Activated naive CD4-positive, alpha-beta T cell treated with anti-CD3 and anti-CD28 coated beads for 36 hours (primary cell): Measurements from ENCODE around the gene COL12A1. TPM values are rescaled to one million over a fixed set of nuclear protein-coding genes. Genes with fewer than 3 reads are reported as not detected.
"Not testable (repeated sequence)": the region's sequence is repeated elsewhere in the genome, so short reads cannot be mapped to it uniquely, and the experiment has no call there.

ENCODE experiments used
- CTCF ChIA-PET: fragments of 350-600 bp; sonication (Branson Sonifier 250); formaldehyde crosslinking; loops from one replicate; lab custom pipeline; 2021; ENCODE audit warnings: antibody characterized with exemption; lab: Charles Lee
- DNase-seq: peaks from one replicate; pipeline ENCODE4 v3.0.0-alpha.2; 2020
- H3K27ac Mint-ChIP-seq: one replicate; pipeline ENCODE4 v1.8.0; 2021; ENCODE audit warnings: mild to moderate bottlenecking, mixed read lengths
- H3K27me3 Mint-ChIP-seq: one replicate; pipeline ENCODE4 v1.8.0; 2021; ENCODE audit warnings: low read depth, mixed read lengths
- H3K36me3 Mint-ChIP-seq: one replicate; pipeline ENCODE4 v1.8.0; 2021; ENCODE audit warnings: low read depth, mixed read lengths
- H3K4me1 Mint-ChIP-seq: one replicate; pipeline ENCODE4 v1.8.0; 2021; ENCODE audit warnings: low read depth, mixed read lengths
- H3K4me3 Mint-ChIP-seq: one replicate; pipeline ENCODE4 v1.8.0; 2021; ENCODE audit warnings: mild to moderate bottlenecking, moderate library complexity, mixed read lengths
- H3K9me3 Mint-ChIP-seq: one replicate; pipeline ENCODE4 v1.8.0; 2021; ENCODE audit warnings: mixed read lengths
- intact Hi-C: fragments of 100-400 bp; cut with micrococcal nuclease; formaldehyde crosslinking; loops from one replicate; pipeline ENCODE4 v1.15.1; 2023
- total RNA-seq, 2 experiments: library from RNA; stranded (reverse); gene quantifications; one replicate each; pipeline ENCODE4 v1.2.3, GENCODE V29; 2021

COL12A1 gene
- total RNA-seq, 2 experiments from 2014 or later, result 0.05 TPM; not detected in 1

DNA sequence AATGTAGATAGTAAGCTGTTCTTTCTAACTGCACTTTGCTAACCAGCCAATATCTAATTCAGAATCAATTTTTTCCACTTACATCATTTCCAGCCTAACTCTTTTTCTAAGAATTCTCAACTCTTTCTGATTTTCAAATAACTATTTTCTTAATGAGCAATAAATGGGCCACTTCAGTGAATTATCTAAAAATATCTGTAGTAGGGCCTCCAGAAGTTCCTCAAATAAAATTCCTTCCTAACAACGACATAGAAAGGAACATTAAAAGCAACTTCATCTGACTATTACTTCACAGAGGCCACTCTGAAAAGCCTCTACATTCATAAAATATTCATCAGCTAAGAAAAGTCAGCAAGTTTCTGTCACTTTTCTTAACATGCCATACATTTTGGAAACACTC lies 4.8 kb downstream of the COL12A1 start:
- intact Hi-C loops, result loop anchor here (10.0 kb wide), 2 partner anchors 266 to 856 kb away; no protein-coding TSS in a partner anchor
- Mint-ChIP-seq H3K4me3 (no peak overlapping the region), H3K9me3 (no peaks in the 10 kb centered on the region), H3K27ac (no peak overlapping the region), H3K36me3 (no peaks in the 10 kb centered on the region), H3K4me1 (peaks cover 29% of the 10 kb centered on the region), H3K27me3 (peaks cover 63% of the 10 kb centered on the region)
- CTCF ChIA-PET, result interaction anchor here (0.6 to 3.0 kb wide), 3 partner anchors 10 to 839 kb away, joined by 3 to 14 read pairs (median 4); no protein-coding TSS in a partner anchor
- no peak for DNase-seq

DNA sequence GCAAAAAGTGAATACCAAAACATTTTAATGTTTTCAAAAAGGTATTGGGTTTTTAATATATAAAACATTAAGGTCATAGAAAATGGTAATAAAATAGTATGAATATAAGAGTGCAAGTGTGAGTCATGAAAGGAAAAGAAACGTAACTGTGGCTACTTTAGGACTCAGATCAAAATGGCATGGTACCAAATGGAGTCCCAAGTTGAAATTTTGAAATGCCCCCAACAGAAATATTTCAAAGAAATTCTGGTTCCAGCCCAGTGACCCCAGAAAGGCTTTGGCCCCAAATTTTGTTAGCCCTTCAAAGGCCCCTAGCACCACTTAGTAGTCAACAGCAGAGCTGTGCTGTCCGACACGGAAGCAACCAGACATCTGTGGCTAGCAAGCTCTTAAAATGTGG lies 6.0 kb downstream of the COL12A1 start:
- CTCF ChIA-PET, result interaction anchor here (1.7 kb wide), 1 partner anchor 9 kb away, joined by 5 read pairs; no protein-coding TSS in a partner anchor
- Mint-ChIP-seq H3K27ac (no peak overlapping the region), H3K4me1 (peaks cover 18% of the 10 kb centered on the region), H3K27me3 (peaks cover 52% of the 10 kb centered on the region), H3K36me3 (no peaks in the 10 kb centered on the region), H3K9me3 (no peaks in the 10 kb centered on the region), H3K4me3 (no peak overlapping the region)
- intact Hi-C loops, result loop anchor here (10.0 kb wide), 2 partner anchors 265 to 855 kb away; no protein-coding TSS in a partner anchor
- DNase-seq, result no peak

DNA sequence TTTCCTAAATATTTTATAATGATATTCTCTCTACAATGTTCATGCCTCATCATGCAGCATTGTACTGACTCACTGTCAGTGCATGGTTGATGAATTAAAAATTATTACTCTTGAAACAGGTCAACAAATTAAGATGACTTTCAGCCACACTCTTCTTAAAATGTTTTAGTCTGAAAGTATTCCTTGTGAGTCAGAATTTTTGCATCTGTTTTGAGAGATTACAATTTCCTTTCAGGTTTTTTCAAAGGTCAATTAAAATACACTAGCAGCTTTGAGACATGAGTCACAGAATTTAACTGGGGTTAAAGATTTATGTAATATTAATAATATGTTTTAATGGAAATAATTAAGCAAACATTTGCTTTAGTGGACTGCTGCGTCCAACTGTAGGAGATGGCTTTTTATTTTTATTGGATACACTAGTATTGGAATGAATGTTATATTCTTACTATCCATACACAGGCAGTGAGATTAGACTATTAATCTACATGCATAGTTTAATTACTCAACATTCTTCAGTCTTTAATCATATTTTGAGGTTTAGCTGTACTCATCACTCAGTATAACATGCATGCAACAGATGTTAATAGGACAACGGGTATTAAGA lies 9.7 kb downstream of the COL12A1 start:
- Mint-ChIP-seq H3K9me3 (no peaks in the 10 kb centered on the region), H3K27me3 (peaks cover 26% of the 10 kb centered on the region), H3K27ac (no peak overlapping the region), H3K4me3 (no peak overlapping the region), H3K4me1 (no peaks in the 10 kb centered on the region), H3K36me3 (no peaks in the 10 kb centered on the region)
- no peak for DNase-seq
- CTCF ChIA-PET, result no interaction called here
- intact Hi-C loops, result no loop called here

DNA sequence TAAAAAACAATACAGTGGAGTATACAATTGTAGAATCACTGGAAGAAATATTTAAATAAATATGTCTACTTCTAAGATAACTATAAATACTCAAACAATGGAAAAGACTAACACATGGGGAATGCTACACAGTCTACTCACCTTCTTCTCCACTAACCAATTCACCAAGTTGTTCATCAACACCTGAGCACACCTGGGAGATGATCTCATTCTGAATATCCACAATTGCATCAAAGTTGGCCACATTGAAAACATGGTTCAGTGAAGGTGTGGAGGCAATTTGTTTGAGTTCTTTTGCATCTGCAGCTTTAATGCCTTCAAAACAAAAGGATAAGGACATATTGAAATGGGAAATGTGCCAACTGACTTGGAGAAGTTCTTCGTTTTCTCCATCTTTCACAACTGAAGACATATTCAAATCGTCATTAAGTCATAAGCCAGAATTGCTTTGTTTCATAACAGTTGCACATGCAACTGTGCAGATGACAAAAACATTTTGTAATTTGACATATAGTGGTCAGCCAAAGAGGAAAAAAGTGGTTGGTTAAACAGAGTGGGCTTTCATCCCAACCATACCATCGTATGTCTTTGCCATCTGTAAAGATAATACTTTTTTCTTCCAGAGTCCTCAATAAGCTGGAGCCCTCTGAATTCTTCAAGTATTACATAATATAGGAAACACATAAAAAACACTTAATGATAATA lies 17.5 kb downstream of the COL12A1 start:
- Mint-ChIP-seq H3K4me1 (no peaks in the 10 kb centered on the region), H3K36me3 (no peaks in the 10 kb centered on the region), H3K27ac (no peak overlapping the region), H3K9me3 (no peaks in the 10 kb centered on the region), H3K4me3 (no peak overlapping the region), H3K27me3 (peaks cover 20% of the 10 kb centered on the region)
- no peak for DNase-seq
- CTCF ChIA-PET, result no interaction called here
- intact Hi-C loops, result no loop called here

DNA sequence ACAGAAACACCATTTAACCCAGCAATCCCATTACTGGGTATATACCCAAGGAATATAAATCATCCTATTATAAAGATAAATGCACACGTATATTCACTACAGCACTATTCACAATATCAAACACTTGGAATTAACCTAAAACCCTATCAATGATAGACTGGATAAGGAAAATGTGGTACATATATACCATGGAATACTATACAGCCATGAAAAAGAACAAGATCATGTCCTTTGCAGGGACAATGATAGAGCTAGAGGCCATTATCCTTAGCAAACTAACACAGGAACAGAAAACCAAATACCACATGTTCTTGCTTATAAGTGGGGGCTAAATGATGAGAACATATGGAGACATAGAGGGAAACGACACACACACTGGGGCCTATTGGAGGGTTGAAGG lies 19.3 kb downstream of the COL12A1 start:
- H3K36me3 Mint-ChIP-seq, H3K4me3 Mint-ChIP-seq, CTCF ChIA-PET, H3K9me3 Mint-ChIP-seq, intact Hi-C loops, H3K27ac Mint-ChIP-seq, DNase-seq, H3K4me1 Mint-ChIP-seq: not testable (repeated sequence)
- peaks cover 30% of the 10 kb centered on the region for H3K27me3 Mint-ChIP-seq

DNA sequence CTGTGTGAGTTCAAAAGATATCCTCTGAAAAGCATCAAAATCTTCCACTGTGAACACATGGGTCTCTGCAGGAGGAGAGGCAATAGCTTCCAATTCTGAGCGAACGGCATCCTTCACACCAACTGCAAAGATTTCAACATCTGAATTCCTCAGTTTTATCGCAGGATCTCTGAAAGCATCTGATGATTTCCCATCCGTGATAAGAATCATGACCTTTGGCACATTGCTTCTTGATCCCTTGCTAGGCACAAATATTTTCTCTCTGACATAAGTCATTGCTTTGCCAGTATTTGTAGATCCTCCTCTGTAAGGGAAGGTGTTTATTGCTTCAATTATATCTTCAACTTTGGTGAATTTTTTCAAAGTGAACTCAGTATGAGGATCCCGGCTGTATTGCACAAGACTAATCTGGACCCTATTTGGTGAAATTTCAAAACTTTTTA lies 22.7 kb downstream of the COL12A1 start:
- no peak for DNase-seq
- H3K27me3 Mint-ChIP-seq, result peaks cover 44% of the 10 kb centered on the region
- H3K36me3 Mint-ChIP-seq, result no peaks in the 10 kb centered on the region
- no peak overlapping the region for H3K4me3 Mint-ChIP-seq
- no peak overlapping the region for H3K27ac Mint-ChIP-seq
- no peaks in the 10 kb centered on the region for H3K4me1 Mint-ChIP-seq
- intact Hi-C loops, result no loop called here
- CTCF ChIA-PET, result interaction anchor here (1.1 kb wide), 1 partner anchor 20 kb away, joined by 4 read pairs; no protein-coding TSS in a partner anchor
- no peaks in the 10 kb centered on the region for H3K9me3 Mint-ChIP-seq

DNA sequence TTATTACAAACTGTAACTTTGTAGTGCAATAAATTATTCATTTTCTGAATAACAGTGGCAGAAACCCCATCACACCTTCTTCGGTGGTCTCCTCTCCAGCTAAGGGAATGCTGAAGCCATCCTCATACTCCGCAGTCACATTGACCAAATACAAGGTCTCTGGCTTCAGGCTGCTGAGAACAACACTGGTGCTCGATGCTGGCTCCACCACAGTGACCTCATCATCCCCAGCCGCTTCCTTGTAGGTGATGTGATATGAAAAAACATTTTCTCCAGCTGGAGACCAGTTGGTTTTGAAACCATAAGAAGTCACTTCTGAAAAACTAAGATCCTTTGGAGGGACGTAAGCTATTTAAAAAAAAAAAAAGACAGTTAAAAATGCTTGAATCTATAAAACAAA lies 25.0 kb downstream of the COL12A1 start:
- no peak for DNase-seq
- Mint-ChIP-seq H3K4me3 (no peak overlapping the region), H3K36me3 (no peaks in the 10 kb centered on the region), H3K27ac (no peak overlapping the region), H3K4me1 (no peaks in the 10 kb centered on the region), H3K9me3 (no peaks in the 10 kb centered on the region), H3K27me3 (peaks cover 44% of the 10 kb centered on the region)
- intact Hi-C loops, result no loop called here
- CTCF ChIA-PET, result no interaction called here

DNA sequence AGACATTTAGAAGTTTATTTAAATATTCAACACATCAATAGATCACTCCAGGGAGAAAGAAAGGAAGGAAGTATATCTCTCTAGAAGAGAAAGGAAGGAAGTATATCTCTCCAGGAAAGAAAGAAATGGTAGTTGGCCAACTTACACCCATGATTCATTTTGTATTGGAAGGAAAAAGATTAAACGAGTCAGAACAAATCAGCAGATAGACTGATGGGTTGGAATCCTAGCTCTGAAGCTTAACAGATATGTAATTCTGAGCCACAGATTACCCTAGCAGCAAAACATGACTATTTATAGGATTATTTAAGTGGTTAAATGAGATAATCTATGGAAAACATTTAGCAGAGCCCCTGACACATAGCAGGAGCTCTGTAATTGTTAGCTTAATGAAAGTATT lies 27.1 kb downstream of the COL12A1 start:
- H3K36me3 Mint-ChIP-seq, result no peaks in the 10 kb centered on the region
- H3K4me3 Mint-ChIP-seq, result no peak overlapping the region
- CTCF ChIA-PET, result no interaction called here
- no peak overlapping the region for H3K27ac Mint-ChIP-seq
- H3K9me3 Mint-ChIP-seq, result no peaks in the 10 kb centered on the region
- intact Hi-C loops, result no loop called here
- peaks cover 33% of the 10 kb centered on the region for H3K27me3 Mint-ChIP-seq
- H3K4me1 Mint-ChIP-seq, result no peaks in the 10 kb centered on the region
- DNase-seq, result no peak

DNA sequence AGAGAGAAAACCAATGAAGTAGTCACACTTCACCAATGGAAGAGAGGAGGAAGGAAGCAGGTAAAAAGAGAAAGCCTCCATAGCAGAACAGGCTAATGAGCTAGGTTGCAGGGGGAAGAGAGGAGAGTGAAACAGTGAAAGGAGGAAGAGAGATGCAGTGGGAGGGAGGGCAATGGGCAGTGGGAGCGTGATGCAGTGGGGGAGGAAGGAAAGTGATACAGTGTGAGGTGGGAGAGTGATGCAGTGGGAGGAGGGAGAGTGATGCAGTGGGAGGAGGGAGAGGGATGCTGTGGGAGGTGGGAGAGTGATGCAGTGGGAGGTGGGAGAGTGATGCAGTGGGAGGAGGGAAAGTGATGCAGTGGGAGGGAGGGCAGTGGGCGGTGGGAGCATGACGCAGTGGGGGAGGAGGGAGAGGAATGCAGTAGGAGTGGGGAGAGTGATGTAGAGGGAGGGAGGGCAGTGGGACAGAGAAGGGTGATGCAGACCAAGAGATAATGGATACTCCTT lies 29.7 kb downstream of the COL12A1 start:
- no peaks in the 10 kb centered on the region for H3K4me1 Mint-ChIP-seq

DNA sequence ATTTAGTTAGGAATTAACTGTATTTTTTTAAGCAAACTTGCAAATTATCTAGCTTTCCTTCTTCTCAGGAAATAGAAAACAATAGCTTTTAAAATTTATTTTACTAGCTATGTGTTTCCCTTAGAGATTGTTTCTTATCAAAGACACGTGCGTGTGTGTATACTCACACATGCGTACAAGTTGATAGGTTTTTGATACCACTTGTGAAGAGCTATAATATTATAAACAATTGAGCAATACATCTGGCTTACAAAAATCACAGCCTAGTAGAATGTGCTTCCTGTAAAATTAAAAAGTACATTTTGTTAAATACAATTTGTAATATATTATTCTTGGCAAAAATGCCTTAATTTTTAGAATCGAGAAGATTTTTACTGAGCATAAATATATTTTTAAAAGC lies 33.9 kb downstream of the COL12A1 start:
- H3K27me3 Mint-ChIP-seq, result peaks cover 10% of the 10 kb centered on the region
- DNase-seq, result no peak
- H3K27ac Mint-ChIP-seq, result no peak overlapping the region
- no peaks in the 10 kb centered on the region for H3K9me3 Mint-ChIP-seq
- CTCF ChIA-PET, result interaction anchor here (1.2 kb wide), 1 partner anchor 36 kb away, joined by 3 read pairs; no protein-coding TSS in a partner anchor
- no peaks in the 10 kb centered on the region for H3K36me3 Mint-ChIP-seq
- H3K4me3 Mint-ChIP-seq, result no peak overlapping the region
- intact Hi-C loops, result no loop called here
- no peaks in the 10 kb centered on the region for H3K4me1 Mint-ChIP-seq

More for the DNA sequence above, 29.7 kb downstream of the COL12A1 start:
- Mint-ChIP-seq H3K4me3 (no peak overlapping the region), H3K27ac (no peak overlapping the region), H3K9me3 (no peaks in the 10 kb centered on the region), H3K27me3 (peaks cover 20% of the 10 kb centered on the region), H3K36me3 (no peaks in the 10 kb centered on the region)
- CTCF ChIA-PET, result no interaction called here
- no peak for DNase-seq
- intact Hi-C loops, result no loop called here

DNA sequence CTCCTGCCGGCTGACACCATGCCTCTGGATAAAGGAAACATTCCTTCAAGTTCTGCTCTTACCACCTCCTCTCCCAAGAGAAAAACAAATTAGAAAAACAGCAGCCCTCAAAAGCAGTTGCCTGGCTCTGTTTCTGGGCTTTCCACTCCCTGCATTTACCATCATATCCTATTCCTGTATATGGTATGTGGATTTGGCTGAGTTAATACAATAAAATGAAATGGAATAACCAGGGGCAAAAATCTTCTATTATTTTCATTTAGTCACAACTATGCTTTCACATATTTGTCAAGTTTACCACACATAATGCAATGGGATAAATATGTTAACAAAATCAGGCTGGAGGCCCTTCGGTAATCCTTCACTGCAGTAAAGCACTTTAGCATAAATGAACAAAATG lies 34.3 kb downstream of the COL12A1 start:
- no peaks in the 10 kb centered on the region for H3K4me1 Mint-ChIP-seq
- no peaks in the 10 kb centered on the region for H3K36me3 Mint-ChIP-seq
- H3K27ac Mint-ChIP-seq, result no peak overlapping the region
- H3K27me3 Mint-ChIP-seq, result peaks cover 10% of the 10 kb centered on the region
- intact Hi-C loops, result no loop called here
- DNase-seq, result no peak
- CTCF ChIA-PET, result interaction anchor here (1.2 kb wide), 1 partner anchor 37 kb away, joined by 3 read pairs; no protein-coding TSS in a partner anchor
- no peak overlapping the region for H3K4me3 Mint-ChIP-seq
- H3K9me3 Mint-ChIP-seq, result no peaks in the 10 kb centered on the region

DNA sequence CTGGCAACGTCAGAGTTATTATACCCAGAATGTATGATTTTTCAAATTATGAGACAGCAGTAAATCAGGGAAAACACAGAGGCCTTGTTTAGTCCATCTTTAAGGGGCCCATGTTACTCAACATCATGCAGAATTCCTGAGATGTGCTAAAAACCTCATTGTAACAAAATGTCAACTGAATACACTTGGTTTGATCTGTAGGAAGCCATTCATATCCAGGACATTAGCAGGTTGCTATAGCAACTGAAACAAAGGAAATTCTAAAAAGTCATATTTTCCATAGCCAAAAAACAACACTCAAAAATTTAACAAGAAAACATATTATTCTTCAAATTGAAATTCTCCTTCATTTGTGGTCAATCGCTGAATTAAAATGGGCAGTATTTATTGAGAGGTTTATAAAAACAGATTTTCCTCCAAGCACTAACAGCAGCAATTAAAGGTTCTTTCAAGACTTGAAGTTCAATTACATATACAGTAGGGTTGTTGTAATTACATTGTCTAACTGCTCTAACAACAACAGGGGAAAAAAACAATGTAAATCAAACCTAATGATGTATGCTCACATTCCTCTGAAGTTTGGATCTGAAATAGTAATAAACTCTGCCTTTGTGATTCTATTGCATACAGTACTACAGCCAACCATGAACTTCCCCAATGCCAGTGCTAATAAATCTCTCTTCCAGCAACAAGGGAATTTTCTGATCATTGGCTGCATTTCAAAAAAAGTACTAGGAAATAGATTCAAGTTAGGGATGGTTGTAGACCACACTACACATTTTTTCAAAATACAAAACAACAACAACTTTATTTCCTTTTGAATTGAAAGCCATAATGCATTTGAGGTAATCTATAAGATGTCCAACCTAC lies 34.9 kb downstream of the COL12A1 start:
- intact Hi-C loops, result no loop called here
- no peaks in the 10 kb centered on the region for H3K36me3 Mint-ChIP-seq
- no peaks in the 10 kb centered on the region for H3K4me1 Mint-ChIP-seq
- no peaks in the 10 kb centered on the region for H3K9me3 Mint-ChIP-seq
- no peak overlapping the region for H3K27ac Mint-ChIP-seq
- no peak for DNase-seq
- H3K27me3 Mint-ChIP-seq, result peaks cover 5% of the 10 kb centered on the region
- CTCF ChIA-PET, result no interaction called here
- no peak overlapping the region for H3K4me3 Mint-ChIP-seq
